ENCODE data around the gene IFNGR1.

The IFNGR1 gene

DNA sequence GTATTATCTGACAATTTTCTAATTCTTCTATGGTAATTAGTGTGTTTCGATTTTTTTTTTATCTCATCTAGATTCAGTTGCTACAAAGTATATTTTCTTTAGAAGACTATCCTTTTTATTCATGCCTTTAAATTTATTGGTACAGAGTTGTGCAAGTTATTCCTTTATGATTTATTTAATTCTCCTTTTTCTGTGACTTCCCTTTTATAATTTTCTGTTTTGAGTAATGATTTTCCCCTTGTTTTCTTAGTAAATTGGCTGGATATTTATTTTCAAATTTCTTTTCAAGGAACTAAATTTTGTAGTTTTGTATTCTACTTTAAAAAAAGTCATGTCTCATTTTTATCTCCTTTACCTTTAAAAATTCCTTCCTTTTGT lies 43.3 kb downstream of the IFNGR1 start:
- DNase-seq (ENCODE audit: low spot score), result no peak

DNA sequence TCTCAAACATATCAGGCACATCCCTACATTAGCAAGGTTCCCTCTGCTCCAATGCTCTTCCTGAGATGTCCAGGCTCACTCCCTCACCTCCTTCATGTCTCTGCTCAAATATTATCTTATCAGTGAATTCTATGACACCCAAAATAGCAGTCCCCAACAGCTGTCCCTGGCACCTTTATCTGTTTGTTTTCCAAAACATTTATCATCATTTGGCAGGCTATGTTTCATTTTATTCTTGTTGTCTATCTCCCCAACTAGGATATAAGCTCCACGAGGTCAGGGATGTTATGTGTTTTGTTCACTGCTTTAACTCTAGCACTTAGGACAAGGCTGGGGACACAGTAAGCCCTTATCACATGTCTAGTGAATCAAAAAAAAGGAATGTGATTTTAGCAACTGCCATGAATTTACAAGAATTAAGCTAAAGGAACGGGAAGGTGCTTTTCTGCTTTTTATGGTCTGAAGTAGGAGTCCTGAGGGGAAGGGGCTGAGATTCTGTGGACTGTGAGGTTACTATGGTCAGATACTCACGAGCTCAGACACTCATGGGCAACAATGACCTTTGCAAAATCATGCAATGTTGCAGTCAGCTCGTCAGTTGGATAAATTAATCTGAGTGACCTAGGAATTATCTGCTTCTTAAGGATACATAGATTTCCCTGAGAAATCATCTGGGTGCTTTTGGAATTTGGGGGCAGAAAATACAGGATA lies 43.9 kb downstream of the IFNGR1 start:
- DNase-seq (ENCODE audit: low spot score), result no peak

DNA sequence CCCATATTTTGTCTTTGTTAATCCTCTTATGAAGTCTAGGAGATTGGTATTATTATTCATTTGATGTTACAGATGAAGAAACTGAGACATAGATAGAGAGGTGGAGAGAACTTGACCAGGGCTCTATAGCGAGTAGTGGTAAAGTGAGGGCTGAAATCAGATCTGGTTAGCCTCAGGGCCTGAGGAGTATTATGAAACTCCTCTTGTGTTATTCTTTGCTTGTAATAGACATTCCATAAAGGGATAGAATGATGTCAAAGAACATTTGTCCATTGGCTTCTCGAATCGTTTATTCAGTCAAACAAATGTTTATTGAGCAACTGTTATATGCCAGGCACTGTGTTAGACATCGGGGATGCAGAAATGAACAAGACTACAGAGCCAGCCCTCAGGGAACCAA lies 45.7 kb downstream of the IFNGR1 start, which contains the start of gene IL22RA2:
Gene IL22RA2 (minus strand): TSS at position 144 of the 400 bp plus-strand sequence. CDS start 11,895 bp downstream, outside the sequence.
- DNase-seq (ENCODE audit: low spot score), result no peak

DNA sequence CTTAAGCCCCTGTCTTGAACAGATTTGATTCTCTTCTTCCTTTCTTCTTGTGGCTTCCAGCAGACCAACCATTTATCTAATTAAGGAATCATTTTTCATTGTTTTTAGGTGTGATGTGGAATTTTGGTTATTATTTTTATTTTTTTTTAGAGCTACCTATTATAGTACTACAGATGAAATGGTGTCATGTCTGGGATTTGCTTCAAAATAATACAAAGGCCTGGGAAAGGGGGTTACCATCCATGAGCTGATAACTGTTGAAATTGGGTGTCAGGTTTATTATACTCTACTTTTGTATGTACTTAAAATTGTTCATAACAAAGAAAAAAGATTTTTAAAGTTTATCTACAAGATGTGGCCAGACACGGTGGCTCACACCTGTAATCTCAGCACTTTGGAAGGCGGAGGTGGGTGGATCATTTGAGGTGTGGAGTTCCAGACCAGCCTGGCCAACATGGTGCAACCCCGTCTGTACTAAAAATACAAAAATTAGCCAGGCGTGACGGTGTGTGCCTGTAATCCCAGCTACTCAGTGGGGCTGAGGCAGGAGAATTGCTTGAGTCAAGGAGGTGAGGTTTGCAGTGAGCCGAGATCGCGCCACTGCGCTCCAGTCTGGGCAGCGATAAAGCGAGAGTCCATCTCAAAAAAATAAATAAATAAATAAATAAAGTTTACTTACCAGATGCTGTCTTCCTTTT lies 46.3 kb downstream of the IFNGR1 start:
- no peak for DNase-seq (ENCODE audit: low spot score)

DNA sequence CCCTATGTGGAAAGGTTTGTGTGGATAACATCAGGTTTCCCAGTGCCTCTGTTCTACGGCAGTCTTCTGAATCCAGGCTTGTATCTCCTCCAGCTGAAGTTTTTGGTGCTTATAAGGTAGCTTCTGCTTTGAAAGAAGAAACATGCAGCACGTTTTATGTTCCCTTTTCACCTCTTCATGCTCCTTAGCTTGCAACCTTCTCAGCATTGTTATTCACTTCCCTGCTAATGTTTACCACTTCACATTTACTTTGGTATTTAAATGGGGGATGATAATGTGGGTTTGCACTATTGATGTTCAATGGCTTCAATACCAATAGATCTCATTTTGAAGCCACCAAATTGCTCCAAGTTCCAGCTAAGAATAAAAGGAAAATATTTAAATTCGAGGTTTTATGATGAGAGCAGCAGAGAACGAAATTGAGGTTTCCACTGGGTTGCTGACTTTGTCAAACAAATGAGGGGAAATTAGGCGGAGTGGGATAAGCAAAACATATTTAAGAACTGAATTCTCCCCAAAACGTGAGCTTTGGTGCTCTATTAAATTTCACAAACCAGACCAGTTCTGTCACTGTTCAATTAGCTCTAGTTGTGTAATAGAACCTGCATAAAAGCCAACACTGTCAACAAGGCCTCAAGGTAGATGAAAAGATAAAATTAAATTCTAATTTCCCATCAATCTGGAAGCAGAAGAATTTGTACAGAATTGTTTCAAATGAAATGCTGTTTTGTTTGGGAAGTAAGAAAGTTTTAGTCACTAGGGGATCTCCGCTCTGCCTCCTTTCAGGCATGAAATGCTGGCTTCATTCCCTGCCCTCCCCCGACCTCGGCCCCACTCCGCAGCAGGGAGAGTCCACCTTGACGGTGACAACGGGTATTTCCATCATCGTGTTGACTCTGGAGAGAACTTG lies 47.1 kb downstream of the IFNGR1 start:
- no peak for DNase-seq (ENCODE audit: low spot score)

DNA sequence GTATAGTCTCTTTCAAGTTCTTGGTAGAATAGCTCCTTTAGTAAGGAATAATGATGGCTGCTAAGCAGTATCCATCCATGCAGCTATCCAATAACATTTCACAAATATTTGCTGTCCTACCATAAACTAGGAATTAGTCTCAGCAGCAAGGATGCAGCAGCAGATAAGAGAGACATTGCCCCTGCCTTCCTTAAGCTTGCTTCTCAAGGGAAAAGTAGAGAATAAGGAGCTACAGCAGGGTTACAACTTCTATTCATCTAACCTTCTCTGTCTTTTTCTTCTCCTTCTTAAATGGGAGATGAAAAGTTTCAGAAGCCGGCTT lies 48.2 kb downstream of the IFNGR1 start:
- no peak for DNase-seq (ENCODE audit: low spot score)

DNA sequence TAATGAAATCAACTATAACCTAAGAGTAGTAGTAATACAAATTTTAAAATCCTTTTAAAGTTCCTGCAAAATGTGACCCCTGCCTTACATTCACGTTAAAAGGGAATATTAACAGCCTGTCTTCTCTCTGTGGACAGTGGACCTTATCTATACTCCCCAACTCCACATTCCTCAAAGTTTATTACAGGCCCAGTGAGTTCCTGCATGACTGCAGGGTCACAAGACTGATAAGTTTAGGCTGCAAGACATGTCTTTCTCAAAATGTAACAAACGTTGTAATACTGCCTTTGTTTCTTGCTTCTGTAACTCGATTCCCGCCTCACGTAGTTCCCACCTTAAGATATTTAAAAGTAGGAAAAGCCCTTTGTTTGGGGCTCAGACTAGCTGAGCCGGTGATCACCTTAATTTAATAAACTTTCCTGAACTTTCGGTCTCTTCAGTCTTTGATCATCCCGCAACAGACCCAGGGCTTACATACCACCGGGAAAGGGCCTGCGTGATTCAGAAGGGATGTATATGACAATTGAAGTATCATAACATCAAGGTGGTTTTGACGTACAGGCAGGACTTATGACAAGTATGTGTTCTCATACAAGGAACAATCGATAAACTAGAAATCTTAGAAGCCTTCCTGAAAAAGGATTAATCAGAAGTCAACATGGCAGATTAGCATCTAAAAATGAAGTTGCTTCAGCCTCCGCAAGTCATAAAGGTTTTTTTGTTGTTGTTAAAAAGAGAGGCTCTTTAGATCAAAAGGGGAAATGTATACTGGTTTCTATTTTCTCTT lies 48.7 kb downstream of the IFNGR1 start:
- no peak for DNase-seq (ENCODE audit: low spot score)

DNA sequence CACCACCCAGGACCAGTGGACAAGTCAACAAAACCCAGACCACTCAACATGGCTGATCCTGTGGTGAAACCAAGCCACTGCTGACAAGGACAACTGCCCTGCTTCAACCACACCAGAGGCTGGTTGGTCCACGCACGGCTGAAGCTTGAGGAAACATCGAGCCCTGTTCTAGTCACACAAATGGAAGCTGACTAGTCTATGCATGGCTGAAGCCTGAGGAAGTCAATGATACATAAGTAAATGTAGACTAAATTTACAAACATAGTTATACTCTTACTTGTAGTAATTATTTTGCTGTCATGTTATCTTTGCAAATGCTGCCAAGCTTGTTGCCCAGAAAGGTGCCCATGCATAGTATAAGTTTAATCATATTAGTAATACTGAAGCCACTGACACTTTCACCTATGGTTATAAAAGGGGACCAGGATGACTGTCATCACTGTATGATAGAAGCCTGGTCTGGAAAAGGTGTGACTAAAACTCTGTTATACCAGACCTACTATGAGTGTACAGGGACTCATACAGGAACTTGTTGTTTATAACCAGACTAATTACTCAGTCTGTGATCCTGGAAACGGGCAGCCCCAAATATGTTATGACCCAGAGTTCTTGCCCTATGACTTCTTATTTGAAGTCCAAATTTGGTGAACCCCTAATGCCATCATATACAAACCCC lies 51.3 kb downstream of the IFNGR1 start:
- no peak for DNase-seq (ENCODE audit: low spot score)

DNA sequence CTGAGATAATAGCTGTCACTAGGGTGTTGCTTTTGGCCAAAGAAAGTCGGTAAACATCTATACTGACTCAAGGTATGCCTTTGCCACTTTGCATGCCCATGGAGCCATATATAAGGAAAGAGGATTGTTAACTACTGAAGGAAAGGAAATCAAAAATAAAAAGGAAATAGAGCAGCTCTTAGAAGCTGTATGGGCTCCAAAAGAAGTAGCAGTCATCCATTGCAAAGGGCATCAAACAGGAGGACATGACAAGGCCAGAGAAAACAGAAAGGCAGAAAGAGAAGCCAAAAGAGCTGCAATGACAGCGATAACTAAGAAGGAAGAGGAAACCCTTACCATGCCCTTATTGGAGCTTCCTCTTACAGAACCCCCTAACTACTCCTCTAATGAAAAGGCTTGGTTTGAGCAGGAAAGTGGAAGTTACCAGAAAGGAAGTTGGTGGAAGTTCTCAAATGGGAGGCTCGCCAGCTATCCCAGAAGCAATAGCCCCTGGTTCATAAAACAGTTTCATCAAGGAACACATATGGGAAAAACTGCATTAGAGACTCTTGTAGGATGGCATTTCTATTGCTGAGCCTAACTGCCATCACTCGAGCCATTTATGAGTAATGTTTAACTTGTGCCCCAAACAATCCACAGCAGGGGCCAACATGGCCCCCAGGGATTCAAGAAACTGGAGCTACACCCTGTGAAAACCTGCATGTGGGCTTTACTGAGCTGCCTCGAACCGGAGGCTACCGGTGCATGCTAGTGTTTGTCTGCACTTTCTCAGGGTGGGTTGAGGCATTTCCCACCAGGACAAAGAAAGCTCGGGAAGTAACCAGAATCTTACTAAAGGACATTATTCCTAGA lies 52.7 kb downstream of the IFNGR1 start:
- DNase-seq (ENCODE audit: low spot score), result no peak

DNA sequence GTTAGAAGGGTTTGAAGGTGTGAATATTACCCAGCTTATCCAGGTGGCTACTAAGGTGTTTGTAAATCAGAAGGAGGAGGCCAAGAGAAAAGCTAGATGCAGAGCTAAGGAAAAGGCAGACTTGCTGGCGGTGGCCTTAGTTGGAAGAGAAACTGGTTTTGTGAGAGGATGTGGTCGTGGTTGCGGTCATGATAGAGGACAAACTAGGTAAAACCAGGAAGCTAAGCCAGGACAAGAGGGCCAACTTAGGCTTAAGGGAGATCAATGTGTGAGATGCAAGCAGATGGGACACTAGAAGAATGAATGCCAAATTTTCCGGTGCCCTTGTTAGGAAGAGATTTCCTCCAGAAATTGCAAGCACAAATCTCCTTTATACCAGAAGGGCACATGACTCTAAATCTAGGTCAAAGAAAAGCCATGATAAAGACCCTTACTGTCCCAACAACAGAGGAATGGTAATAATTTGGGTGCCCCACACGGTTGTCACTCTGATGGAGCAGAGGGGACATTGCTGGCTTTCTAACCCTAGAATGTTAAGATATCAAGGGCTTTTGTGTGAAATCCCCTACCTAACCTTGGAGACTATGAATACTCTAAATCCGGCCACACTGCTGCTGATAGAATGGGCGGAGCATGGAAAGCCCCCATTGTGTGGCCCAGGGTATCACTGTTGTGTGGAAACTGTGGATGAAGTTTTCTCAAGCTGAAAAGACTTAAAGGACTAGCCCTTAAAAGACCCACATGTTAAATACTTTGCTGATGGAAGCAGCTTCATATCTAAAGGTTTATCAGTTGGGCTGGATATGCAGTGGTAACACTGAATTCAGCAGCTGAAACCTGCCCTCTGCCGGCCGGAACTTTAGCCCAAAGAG lies 53.6 kb downstream of the IFNGR1 start:
- DNase-seq (ENCODE audit: low spot score), result peak; percentile 12

DNA sequence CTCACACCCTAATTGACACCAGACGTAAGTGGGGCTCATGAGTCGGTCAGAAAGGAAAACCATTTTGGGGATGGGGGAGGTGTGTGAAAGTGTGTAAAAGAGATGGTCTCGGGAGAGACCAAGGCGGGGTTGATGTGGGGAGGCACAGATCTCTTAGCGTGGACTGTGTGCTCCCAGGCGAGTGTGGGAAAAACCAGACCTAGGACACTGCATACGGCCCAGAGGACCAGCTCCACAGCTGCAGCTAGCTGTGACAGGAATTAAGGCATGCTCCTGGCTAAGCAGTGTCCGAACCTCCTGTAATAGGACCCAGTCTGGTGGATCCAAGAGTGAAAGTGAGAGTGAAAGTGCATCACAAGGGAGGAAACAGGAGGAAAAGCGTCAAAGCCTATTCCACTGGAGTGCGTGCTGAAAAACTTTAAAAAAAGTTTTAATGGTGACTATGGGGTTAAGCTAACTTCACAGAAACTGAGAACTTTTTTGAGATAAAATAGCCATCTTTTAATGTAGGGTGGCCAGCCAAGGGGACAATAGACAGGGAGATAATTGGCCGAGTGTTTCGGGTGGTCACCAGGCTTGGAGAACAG lies 55.4 kb downstream of the IFNGR1 start:
- DNase-seq (ENCODE audit: low spot score), result no peak

DNA sequence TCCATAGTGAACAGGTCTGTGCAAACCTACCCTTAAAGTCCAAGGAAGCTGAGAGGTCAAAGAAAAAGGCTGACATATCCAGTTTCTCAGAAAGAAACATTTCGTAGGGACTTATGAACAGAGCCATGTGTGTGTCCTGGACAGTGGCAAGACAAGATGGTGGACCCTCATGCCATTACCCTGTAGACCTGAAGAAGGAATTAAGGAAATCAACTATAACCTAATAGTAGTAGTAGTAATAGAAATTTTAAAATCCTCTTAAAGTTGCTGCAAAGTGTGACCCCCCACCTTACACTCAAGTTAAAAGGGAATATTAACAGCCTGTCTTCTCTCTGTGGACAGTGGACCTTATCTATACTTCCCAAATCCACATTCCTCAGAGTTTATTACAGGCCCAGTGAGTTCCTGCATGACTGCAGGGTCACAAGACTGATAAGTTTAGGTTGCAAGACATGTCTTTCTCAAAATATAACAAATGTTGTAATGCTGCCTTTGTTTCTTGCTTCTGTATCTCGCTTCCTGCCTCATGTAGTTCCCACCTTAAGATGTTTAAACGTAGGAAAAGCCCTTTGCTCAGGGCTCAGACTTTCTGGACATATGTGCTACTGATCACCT lies 56.4 kb downstream of the IFNGR1 start:
- no peak for DNase-seq (ENCODE audit: low spot score)

DNA sequence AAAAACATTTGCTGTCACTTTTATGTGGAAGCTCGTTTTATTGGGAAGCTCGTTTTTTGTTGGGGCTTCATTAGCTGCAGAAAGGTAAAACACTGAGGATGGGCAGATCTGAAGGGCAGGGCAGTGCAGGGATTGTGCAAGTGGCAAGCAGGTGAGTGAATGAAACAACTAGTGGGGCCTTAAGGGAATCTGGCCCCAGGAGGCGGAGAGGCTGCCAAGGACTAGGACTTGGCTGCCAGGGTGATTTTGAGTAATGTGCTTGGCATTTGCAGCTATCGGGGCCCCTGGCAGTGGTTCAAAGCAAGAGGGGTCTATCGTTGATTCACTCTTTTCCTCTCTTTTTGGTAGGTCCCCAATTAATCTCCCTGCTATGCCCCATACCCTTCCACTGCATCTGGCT lies 57.2 kb downstream of the IFNGR1 start:
- no peak for DNase-seq (ENCODE audit: low spot score)

DNA sequence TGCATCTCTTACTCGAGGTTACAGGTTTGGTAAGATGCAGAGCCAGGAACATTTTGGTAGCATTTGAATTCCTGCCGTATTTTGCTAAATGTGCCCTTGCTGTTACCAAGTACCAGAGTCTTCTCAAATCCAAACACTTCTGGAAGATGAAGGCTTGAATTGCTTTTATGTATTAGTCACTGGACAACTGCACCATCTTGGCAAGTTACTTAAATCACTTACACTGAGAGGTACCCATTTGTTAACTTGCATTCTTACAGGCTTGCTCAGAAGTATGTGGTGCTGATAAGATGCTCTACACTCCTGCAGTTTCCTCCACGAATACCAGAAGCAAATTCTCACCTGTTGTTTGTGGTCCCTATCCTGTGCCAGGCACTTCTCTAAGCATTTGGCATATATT lies 58.4 kb downstream of the IFNGR1 start:
- no peak for DNase-seq (ENCODE audit: low spot score)

DNA sequence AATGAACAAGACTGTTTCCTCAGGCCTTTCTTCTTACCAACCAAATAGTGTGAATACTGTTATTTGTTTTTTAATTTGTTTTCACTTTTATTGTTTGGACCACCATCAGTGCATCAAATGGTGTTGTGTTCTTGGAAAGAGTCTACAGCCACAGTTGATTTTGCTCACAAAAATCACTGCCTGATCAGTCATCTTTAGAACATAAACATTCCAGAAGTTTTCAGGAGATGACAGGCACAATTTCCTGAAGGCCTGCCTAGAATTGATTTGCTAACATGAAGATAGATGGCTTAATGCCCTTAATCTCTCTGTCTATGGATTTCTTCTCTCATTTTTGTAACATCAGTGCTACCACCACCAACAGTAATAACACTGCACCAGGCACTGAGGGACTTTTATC lies 59.3 kb downstream of the IFNGR1 start:
- DNase-seq (ENCODE audit: low spot score), result no peak

DNA sequence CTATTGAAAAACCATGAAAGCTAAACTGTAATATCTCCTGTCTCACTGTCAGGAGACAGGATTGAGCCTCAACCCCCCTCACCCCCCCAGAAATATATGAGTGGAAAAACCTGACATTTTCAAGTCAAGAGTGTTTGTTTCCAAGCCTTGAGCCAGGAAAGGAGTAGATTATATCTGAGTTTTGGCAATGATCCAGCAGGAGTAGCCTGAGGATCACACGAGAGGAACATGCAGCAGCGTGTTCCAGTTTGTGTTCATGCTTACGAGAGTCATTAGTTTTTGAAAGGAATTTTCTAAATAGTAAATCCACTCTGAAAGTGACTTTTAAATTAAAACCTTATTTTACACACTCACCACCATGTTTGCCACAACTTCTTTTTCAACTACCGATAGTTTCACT lies 61.6 kb downstream of the IFNGR1 start:
- DNase-seq (ENCODE audit: low spot score), result no peak

DNA sequence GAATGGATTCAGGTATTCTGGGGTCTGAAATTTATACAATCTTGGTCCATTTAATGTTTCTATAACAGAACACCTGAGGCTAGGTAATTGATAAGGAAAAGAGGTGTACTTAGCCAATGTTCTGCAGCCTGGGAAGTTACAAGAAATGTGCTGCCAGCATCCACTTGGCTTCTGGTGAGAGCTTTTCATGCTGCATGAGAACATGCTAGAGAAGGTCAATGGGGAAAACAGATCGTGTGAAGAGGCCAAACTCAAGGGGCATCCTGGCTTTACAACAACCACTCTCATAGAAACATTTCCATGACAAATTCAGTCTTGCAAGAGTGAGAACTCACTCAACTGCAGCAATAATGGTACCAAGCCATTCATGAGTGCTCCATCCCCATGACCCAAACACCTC lies 62.5 kb downstream of the IFNGR1 start:
- DNase-seq (ENCODE audit: low spot score), result no peak

DNA sequence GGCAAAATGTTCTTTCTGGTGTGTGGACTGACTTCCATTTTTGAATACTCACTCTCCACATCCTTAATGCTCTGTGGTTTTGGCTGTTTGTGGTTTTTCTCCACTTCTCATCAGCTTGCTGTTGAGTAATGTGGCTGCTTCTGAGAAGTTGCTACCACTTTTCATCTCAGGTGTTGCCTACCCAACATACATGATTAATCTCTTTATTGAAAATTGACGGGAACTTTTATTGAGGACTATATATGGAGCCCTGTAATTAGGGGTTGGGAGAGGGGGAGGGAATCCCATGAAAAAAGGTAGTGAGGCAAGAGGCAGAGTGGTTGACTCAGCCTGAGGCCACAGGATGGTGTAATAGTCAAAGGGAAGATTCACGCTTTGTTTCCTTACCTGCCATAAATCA lies 63.4 kb downstream of the IFNGR1 start:
- no peak for DNase-seq (ENCODE audit: low spot score)

DNA sequence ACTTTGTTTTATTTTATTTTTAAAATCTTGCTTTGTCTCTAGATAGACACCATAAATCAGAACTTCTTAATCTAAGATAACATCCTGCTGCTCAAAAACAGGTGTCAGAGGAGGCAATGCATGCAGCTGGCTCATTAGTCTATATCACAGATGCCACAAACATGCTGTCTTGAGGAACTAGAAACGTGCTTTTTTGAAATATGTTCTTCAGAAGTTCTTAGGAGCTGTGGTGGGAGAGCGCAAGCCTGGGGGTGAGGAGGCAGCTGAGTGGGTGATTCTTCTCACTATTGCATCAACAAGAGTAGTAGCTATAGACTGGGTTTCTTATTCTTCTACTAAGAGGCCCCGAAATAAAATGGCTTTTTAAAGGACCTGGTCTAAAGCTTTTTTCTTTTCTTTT lies 69.1 kb downstream of the IFNGR1 start:
- no peak for DNase-seq (ENCODE audit: low spot score)

Measured in HuH-7 (cell line).